Activated CD8-positive, alpha-beta T cell treated with anti-CD3 and anti-CD28 coated beads for 36 hours (primary cell): ENCODE results near the gene OSBPL10. TPM values are rescaled to one million over a fixed set of nuclear protein-coding genes. Genes with fewer than 3 reads are reported as not detected.

Experiments used
- ATAC-seq: fragments of 200-7000 bp; cut with Tn5 transposase; one replicate; pipeline ENCODE4 v1.10.0; 2021; ENCODE audit warnings: mild to moderate bottlenecking, moderate library complexity
- CTCF ChIA-PET: fragments of 350-600 bp; sonication (Branson Sonifier 250); formaldehyde crosslinking; loops from one replicate; lab custom pipeline; 2021; ENCODE audit warnings: antibody characterized with exemption; lab: Charles Lee
- POLR2A ChIA-PET: fragments of 350-600 bp; sonication (Branson Sonifier 250); formaldehyde crosslinking; loops from one replicate; lab custom pipeline; 2021; ENCODE audit warnings: antibody characterized with exemption; lab: Charles Lee
- DNase-seq: peaks from one replicate; pipeline ENCODE4 v3.0.0-alpha.2; 2020
- H3K27ac Mint-ChIP-seq: one replicate; pipeline ENCODE4 v1.8.0; 2021; ENCODE audit warnings: mild to moderate bottlenecking, mixed read lengths
- H3K27me3 Mint-ChIP-seq: one replicate; pipeline ENCODE4 v1.8.0; 2021; ENCODE audit warnings: mixed read lengths
- H3K36me3 Mint-ChIP-seq: one replicate; pipeline ENCODE4 v1.8.0; 2021; ENCODE audit warnings: low read depth, mixed read lengths
- H3K4me1 Mint-ChIP-seq: one replicate; pipeline ENCODE4 v1.8.0; 2021; ENCODE audit warnings: low read depth, mixed read lengths
- H3K4me3 Mint-ChIP-seq: one replicate; pipeline ENCODE4 v1.8.0; 2021; ENCODE audit warnings: mild to moderate bottlenecking, moderate library complexity, mixed read lengths
- H3K9me3 Mint-ChIP-seq: one replicate; pipeline ENCODE4 v1.8.0; 2021; ENCODE audit warnings: mixed read lengths
- CTCF ChIP-seq: fragments of 200-600 bp; IDR thresholded peaks from one replicate; pipeline ENCODE4 v1.8.0; 2022; ENCODE audit warnings: antibody characterized with exemption, mild to moderate bottlenecking
- intact Hi-C: fragments of 100-400 bp; cut with micrococcal nuclease; formaldehyde crosslinking; loops from one replicate; pipeline ENCODE4 v1.10.0; 2022
- total RNA-seq, 2 experiments: library from RNA; stranded (reverse); gene quantifications; one replicate each; pipeline ENCODE4 v1.2.3, GENCODE V29; 2021

Gene OSBPL10
- total RNA-seq, 2 experiments from 2014 or later: 1.9 to 2.1 TPM

DNA sequence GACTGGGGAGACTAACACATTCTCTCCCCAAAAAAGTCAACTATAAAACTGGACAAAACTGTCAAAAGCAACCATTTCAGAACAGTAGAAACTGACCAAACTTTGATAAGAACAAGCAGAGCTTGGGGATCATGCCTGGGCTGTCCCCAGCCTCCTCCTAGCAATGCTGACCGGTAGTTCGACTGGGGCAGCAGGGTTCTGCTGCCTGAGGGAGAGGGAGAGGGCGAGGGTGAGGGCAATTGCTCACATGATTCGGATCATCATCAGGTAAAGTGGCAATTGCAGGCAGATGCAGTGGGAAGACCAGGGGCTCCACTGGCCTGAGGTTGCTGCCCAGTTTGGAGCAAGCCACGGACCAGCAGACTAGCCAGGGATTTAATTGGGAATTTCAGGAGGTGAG is 88.6 kb downstream of the OSBPL10 start:
- no peaks in the 10 kb centered on the region for H3K4me1 Mint-ChIP-seq
- ChIA-PET POLR2A (no interaction called here), CTCF (no interaction called here)
- H3K9me3 Mint-ChIP-seq: no peaks in the 10 kb centered on the region
- peaks cover 10% of the 10 kb centered on the region for H3K27me3 Mint-ChIP-seq
- intact Hi-C loops: no loop called here
- ATAC-seq: no peak
- H3K36me3 Mint-ChIP-seq: no peaks in the 10 kb centered on the region
- no peak overlapping the region for H3K4me3 Mint-ChIP-seq
- no peak for DNase-seq
- H3K27ac Mint-ChIP-seq: no peak overlapping the region
- TF ChIP-seq CTCF: no peak

- POLR2A ChIA-PET: no interaction called here
- Mint-ChIP-seq H3K4me3 (no peak overlapping the region), H3K27ac (no peak overlapping the region), H3K9me3 (no peaks in the 10 kb centered on the region), H3K27me3 (peaks cover 12% of the 10 kb centered on the region), H3K4me1 (no peaks in the 10 kb centered on the region), H3K36me3 (no peaks in the 10 kb centered on the region)
- DNase-seq (no peak), ATAC-seq (no peak)
- CTCF ChIA-PET: no interaction called here
- TF ChIP-seq CTCF: no peak
- intact Hi-C loops: no loop called here
Observed at GRCh38 chr3:31891876-31892455, 89.1 kb downstream of the OSBPL10 start.

DNA sequence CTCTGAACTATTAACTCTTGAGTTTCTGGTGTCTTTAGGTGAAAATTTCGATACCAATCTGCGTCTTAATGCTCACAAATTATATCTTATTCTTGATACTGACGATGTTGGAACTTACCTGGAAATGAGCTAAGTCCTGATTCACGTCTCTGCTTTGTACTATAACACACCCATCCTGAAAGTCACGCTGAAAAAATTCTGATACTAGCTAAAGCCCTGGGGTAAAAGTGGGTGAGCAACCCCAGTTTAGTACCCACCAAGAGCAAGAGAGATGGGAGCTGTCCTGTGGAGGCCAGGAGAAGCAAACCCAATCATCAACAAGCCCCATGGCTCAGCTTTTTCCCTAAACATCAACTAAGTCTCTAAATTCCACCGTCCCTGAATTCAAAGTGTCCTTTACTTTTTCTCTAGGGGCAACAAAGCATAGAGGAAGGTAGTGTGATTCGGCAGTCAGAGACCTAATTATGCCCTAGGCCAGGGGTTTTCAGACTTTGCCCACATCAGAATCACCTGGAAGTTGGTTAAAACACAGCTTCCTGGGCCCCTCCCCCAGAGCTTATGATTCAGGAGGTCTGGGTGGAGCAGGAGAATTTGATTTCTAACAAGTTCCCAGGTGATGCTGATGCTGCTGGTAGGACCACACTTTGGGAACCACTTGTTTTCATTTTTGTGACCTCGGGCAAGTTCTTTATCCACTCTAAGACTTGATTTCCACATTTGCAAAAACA is 90.2 kb downstream of the OSBPL10 start:
- no peaks in the 10 kb centered on the region for H3K4me1 Mint-ChIP-seq
- no peaks in the 10 kb centered on the region for H3K9me3 Mint-ChIP-seq
- no peak overlapping the region for H3K4me3 Mint-ChIP-seq
- H3K36me3 Mint-ChIP-seq: no peaks in the 10 kb centered on the region
- H3K27ac Mint-ChIP-seq: no peak overlapping the region
- ChIA-PET POLR2A (interaction anchor here (0.6 to 1.0 kb wide), 2 partner anchors 11 to 13 kb away, joined by 3 to 5 read pairs; no protein-coding TSS in a partner anchor), CTCF (interaction anchor here (1.0 kb wide), 1 partner anchor 11 kb away, joined by 3 read pairs; no protein-coding TSS in a partner anchor)
- peaks cover 12% of the 10 kb centered on the region for H3K27me3 Mint-ChIP-seq
- intact Hi-C loops: no loop called here
- TF ChIP-seq CTCF: no peak
- DNase-seq (peak; percentile 16), ATAC-seq (no peak)

GRCh38 chr3:31890007-31890406 is 91.1 kb downstream of the OSBPL10 start:
- Mint-ChIP-seq H3K4me1 (no peaks in the 10 kb centered on the region), H3K4me3 (no peak overlapping the region)

More at GRCh38 chr3:31890007-31890406, 91.1 kb downstream of the OSBPL10 start:
- peaks cover 8% of the 10 kb centered on the region for H3K27me3 Mint-ChIP-seq
- H3K27ac Mint-ChIP-seq: no peak overlapping the region
- DNase-seq (no peak), ATAC-seq (no peak)
- ChIA-PET POLR2A (interaction anchor here (0.6 kb wide), 1 partner anchor 12 kb away, joined by 3 read pairs; no protein-coding TSS in a partner anchor), CTCF (interaction anchor here (1.4 kb wide), 1 partner anchor 254 kb away, joined by 5 read pairs; no protein-coding TSS in a partner anchor)
- no peaks in the 10 kb centered on the region for H3K9me3 Mint-ChIP-seq
- intact Hi-C loops: no loop called here
- no peak for TF ChIP-seq CTCF
- no peaks in the 10 kb centered on the region for H3K36me3 Mint-ChIP-seq
